Measurements from ENCODE around the gene SOCS7.

DNA sequence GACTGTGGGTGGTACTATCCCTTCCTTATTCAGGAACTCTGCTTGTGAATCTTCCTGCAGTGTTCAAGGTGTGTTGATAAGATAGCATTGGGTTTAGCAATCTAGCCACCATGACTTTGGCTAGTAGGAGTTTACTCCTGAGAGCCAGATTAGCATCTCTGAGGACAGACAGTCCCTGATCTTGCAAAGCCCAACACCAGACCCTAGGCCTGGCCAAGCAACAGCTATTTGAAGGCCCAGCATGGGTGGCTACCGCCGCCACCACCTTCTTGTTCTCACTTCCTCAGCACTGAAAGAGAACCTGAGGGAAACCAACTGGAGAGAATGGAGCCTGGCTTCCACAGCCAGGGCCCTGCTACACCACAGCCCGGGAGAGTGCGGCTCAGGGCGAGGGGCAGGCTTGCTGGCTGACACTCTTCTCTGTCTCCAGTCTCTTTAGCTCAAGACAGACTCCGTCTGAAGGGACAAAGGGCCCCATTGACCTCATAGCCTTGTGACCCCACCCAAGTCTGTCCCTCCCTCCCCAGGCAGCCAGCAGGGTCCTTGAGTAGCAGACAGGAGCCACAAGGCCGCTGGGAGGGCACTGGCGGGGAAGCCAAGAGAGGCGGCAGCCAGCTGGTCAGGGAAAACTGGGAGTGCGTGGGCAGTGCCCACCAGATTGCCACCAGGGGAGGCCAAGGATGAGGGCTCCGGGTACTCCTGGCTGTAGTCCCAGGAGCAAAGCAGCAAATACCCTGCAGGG, 65.7 kb downstream of the SOCS7 start:
- TF ChIP-seq, protein P1, sequence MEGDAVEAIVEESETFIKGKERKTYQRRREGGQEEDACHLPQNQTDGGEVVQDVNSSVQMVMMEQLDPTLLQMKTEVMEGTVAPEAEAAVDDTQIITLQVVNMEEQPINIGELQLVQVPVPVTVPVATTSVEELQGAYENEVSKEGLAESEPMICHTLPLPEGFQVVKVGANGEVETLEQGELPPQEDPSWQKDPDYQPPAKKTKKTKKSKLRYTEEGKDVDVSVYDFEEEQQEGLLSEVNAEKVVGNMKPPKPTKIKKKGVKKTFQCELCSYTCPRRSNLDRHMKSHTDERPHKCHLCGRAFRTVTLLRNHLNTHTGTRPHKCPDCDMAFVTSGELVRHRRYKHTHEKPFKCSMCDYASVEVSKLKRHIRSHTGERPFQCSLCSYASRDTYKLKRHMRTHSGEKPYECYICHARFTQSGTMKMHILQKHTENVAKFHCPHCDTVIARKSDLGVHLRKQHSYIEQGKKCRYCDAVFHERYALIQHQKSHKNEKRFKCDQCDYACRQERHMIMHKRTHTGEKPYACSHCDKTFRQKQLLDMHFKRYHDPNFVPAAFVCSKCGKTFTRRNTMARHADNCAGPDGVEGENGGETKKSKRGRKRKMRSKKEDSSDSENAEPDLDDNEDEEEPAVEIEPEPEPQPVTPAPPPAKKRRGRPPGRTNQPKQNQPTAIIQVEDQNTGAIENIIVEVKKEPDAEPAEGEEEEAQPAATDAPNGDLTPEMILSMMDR (IDR thresholded peaks at IDR 0.05): no peak
- TF ChIP-seq ZFX (IDR thresholded peaks at IDR 0.05; ENCODE audit: borderline replicate concordance): no peak
